KMS-11 (cell line): ENCODE data around the gene RPS6KA3.

Experiments used
- H2AFZ ChIP-seq: fragments of 200-600 bp; sonication (generic); 2 replicates; pipeline ENCODE4 v1.6.1; 2016; ENCODE audit warnings: antibody characterized with exemption, mixed run types, low read depth
- H3K27ac ChIP-seq: fragments of 200-600 bp; sonication (generic); 2 replicates; pipeline ENCODE4 v1.6.1; 2016; ENCODE audit warnings: mild to moderate bottlenecking, mixed run types
- H3K27me3 ChIP-seq: fragments of 200-600 bp; sonication (generic); 2 replicates; pipeline ENCODE4 v1.6.1; 2017; ENCODE audit warnings: mild to moderate bottlenecking, low read depth, mixed run types, moderate library complexity; ENCODE audit not compliant: insufficient read depth
- H3K36me3 ChIP-seq: fragments of 200-600 bp; sonication (generic); 2 replicates; pipeline ENCODE4 v1.6.1; 2017; ENCODE audit warnings: mild to moderate bottlenecking, mixed run types; ENCODE audit not compliant: insufficient read depth
- H3K4me1 ChIP-seq: fragments of 200-600 bp; sonication (generic); 2 replicates; pipeline ENCODE4 v1.6.1; 2016; ENCODE audit warnings: mild to moderate bottlenecking, low read depth, mixed run types; ENCODE audit not compliant: poor library complexity, severe bottlenecking
- H3K4me2 ChIP-seq: fragments of 200-600 bp; sonication (generic); 2 replicates; pipeline ENCODE4 v1.7.0; 2016; ENCODE audit warnings: mild to moderate bottlenecking, mixed run types
- H3K4me3 ChIP-seq: fragments of 200-600 bp; sonication (generic); IDR thresholded peaks from 2 replicates; pipeline ENCODE4 v1.6.1; 2017; ENCODE audit warnings: low read depth, low read length, mixed read lengths; ENCODE audit not compliant: insufficient read depth
- H3K79me2 ChIP-seq: fragments of 200-600 bp; sonication (generic); 2 replicates; pipeline ENCODE4 v1.6.1; 2016; ENCODE audit warnings: low read depth, mixed run types; ENCODE audit not compliant: insufficient read depth
- H3K9ac ChIP-seq: fragments of 200-600 bp; sonication (generic); 2 replicates; pipeline ENCODE4 v1.6.1; 2016; ENCODE audit warnings: mild to moderate bottlenecking, mixed run types
- H4K20me1 ChIP-seq: fragments of 200-600 bp; sonication (generic); 2 replicates; pipeline ENCODE4 v1.6.1; 2016; ENCODE audit warnings: mild to moderate bottlenecking, mixed run types; ENCODE audit not compliant: insufficient read depth
- CTCF ChIP-seq: fragments of 200-600 bp; sonication (generic); conservative IDR thresholded peaks from 2 replicates; pipeline ENCODE4 v1.6.1; 2017; ENCODE audit warnings: low read depth, mild to moderate bottlenecking, antibody characterized with exemption, low read length, moderate library complexity, mixed read lengths

The RPS6KA3 gene

GRCh38 chrX:20112022-20112774 lies 154.5 kb downstream of the RPS6KA3 start:
- H3K27me3 ChIP-seq = no peaks in the 10 kb centered on the region
- TF ChIP-seq CTCF = no peak
- no peak overlapping the region for H3K27ac ChIP-seq
- no peak overlapping the region for H3K4me2 ChIP-seq
- H3K36me3 ChIP-seq = no peaks in the 10 kb centered on the region
- no peaks in the 10 kb centered on the region for H4K20me1 ChIP-seq
- H3K4me3 ChIP-seq = no peak overlapping the region
- no peaks in the 10 kb centered on the region for H3K79me2 ChIP-seq
- H3K9ac ChIP-seq = no peak overlapping the region
- H3K4me1 ChIP-seq = no peaks in the 10 kb centered on the region
- no peak overlapping the region for H2AFZ ChIP-seq

- Histone ChIP-seq H3K9ac (no peak overlapping the region), H3K79me2 (no peaks in the 10 kb centered on the region), H3K36me3 (no peaks in the 10 kb centered on the region), H3K4me1 (no peaks in the 10 kb centered on the region), H4K20me1 (no peaks in the 10 kb centered on the region), H3K27me3 (no peaks in the 10 kb centered on the region), H3K4me3 (no peak overlapping the region), H3K27ac (no peak overlapping the region), H2AFZ (no peak overlapping the region), H3K4me2 (no peak overlapping the region)
- no peak for TF ChIP-seq CTCF
Measured at GRCh38 chrX:20111271-20111670, 155.4 kb downstream of the RPS6KA3 start.

- Histone ChIP-seq H4K20me1 (no peaks in the 10 kb centered on the region), H3K79me2 (no peaks in the 10 kb centered on the region), H2AFZ (no peak overlapping the region), H3K36me3 (no peaks in the 10 kb centered on the region), H3K27me3 (no peaks in the 10 kb centered on the region), H3K4me3 (no peak overlapping the region), H3K9ac (no peak overlapping the region), H3K27ac (no peak overlapping the region), H3K4me1 (no peaks in the 10 kb centered on the region), H3K4me2 (no peak overlapping the region)
- TF ChIP-seq CTCF = no peak
Measured at GRCh38 chrX:20101934-20102581, 164.7 kb downstream of the RPS6KA3 start.
